Vagina (tissue), 2 donors: ENCODE measurements around the gene DLL1.

Source experiments
- CTCF ChIP-seq, 3 experiments: fragments of 450-650 bp in 2 of 3; fragments of 200-600 bp in 1 of 3; sonication (generic) in 1 of 3; IDR thresholded peaks; one replicate each; pipeline ENCODE4 v1.5.1; 2017 to 2019; ENCODE audit warnings: antibody characterized with exemption in 3 of 3, mild to moderate bottlenecking in 2 of 3, moderate library complexity in 2 of 3
- POLR2A ChIP-seq, 2 donors: fragments of 450-650 bp; IDR thresholded peaks; one replicate each; pipeline ENCODE4 v1.6.1; 2017; ENCODE audit warnings: antibody characterized with exemption in 2 of 2, mild to moderate bottlenecking in 2 of 2, moderate library complexity in 2 of 2

GRCh38 chr6:170308761-170309160 lies 17.9 kb upstream of the DLL1 start:
- no peak for TF ChIP-seq POLR2A (IDR thresholded peaks at IDR 0.05)
- TF ChIP-seq CTCF (IDR thresholded peaks at IDR 0.05): no peak
